ENCODE measurements around the gene PDIA6. TPM values are rescaled to one million over a fixed set of nuclear protein-coding genes. Genes with fewer than 3 reads are reported as not detected.

Gene PDIA6
- total and polyA plus RNA-seq, 10 of the 15 experiments (the other 5 are each of a cell fraction or from before 2014, with no cell fraction given) = 148 to 526 (median 209) TPM

DNA sequence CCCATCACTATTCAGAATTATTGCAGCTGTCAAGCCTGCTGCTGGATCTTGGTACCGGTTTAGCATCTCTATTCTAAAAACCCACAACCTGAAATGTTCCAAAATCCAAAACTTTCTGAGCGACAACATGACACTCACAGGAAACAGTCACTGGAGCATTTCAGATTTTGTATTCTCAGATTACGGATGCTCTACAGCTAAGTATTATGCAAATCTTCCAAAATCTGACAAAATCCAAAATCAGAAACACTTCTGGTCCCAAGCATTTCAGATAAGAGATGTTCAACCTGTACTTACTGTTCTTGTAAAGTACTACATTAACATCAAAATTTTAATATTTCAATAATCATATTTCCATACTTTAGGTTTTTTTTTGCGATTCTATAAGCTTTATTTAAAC lies 12.4 kb downstream of the PDIA6 start:
- BruUV-seq (replicated peaks) = no TSS peak
- in situ Hi-C loops (cut with MboI) (no loop called here), intact Hi-C loops (cut with micrococcal nuclease; ENCODE audit: unreplicated experiment) (no loop called here)
- Histone ChIP-seq H2AFZ (ENCODE audit: control insufficient read depth, low read depth, low read length) (no peak overlapping the region), H3K36me3 (ENCODE audit: control insufficient read depth in 2 of 2, insufficient read depth in 2 of 2, low read length in 1 of 2) (peaks cover 14 to 27% of the 10 kb centered on the region in 2 experiments), H3K9me3 (replicated peaks; ENCODE audit: control insufficient read depth, insufficient read depth, low read length) (no peaks in the 10 kb centered on the region), H3K4me1 (ENCODE audit: control insufficient read depth, insufficient read depth, low read length) (no peaks in the 10 kb centered on the region; the same call in 1 of the 2 replicates), H3K4me3 (no peak overlapping the region), H3K4me2 (ENCODE audit: control insufficient read depth, insufficient read depth) (no peak overlapping the region), H3K79me2 (ENCODE audit: control insufficient read depth, insufficient read depth, low read length) (peaks cover 39% of the 10 kb centered on the region), H4K20me1 (ENCODE audit: control insufficient read depth, insufficient read depth) (no peaks in the 10 kb centered on the region), H3K9ac (ENCODE audit: control insufficient read depth, insufficient read depth, low read length) (no peak overlapping the region), H3K27ac (ENCODE audit: control insufficient read depth, insufficient read depth) (no peak overlapping the region), H3K27me3 (replicated peaks in 1 of 2; ENCODE audit: control insufficient read depth in 2 of 2, insufficient read depth in 2 of 2, low read length in 1 of 2) (no peaks in the 10 kb centered on the region)
- CTCF ChIA-PET = interaction anchor here (1.2 to 2.1 kb wide), 5 partner anchors 9 to 48 kb away, joined by 3 to 7 read pairs (median 4); partner anchors contain the start of gene PDIA6
- DNase-seq (ENCODE audit: low read depth, low spot score) = no peak
- RAD21 ChIA-PET (ENCODE audit: unreplicated experiment) = no interaction called here
- FAIRE-seq = no peak
- ATAC-seq = no peak
- SMC1A ChIA-PET (ENCODE audit: uncharacterized antibody, unreplicated experiment) = interaction anchor here (1.2 kb wide), 1 partner anchor 11 kb away, joined by 4 read pairs; no protein-coding TSS in a partner anchor
- POLR2A ChIA-PET = interaction anchor here (0.6 kb wide), 1 partner anchor 243 kb away, joined by 3 read pairs; no protein-coding TSS in a partner anchor
- 99% methylated on average over 4 of the region's 4 CpGs for WGBS (ENCODE audit: insufficient coverage, insufficient replicate concordance, low lambda C conversion rate, missing lambda C conversion rate)
- TF ChIP-seq KDM1A (IDR thresholded peaks at IDR 0.05; ENCODE audit: borderline replicate concordance) (no peak), CBX3 (IDR thresholded peaks at IDR 0.05; ENCODE audit: borderline replicate concordance, low read depth) (no peak), NFIC (IDR thresholded peaks at IDR 0.05; ENCODE audit: low read depth, low read length) (no peak), TAF1 (IDR thresholded peaks at IDR 0.05; ENCODE audit: borderline replicate concordance, low read depth, low read length) (no peak), TCF3 (IDR thresholded peaks at IDR 0.05; ENCODE audit: borderline replicate concordance, insufficient read depth, low read depth, low read length) (no peak), TARDBP (IDR thresholded peaks at IDR 0.05; ENCODE audit: borderline replicate concordance) (no peak), TBL1XR1 (IDR thresholded peaks at IDR 0.05; ENCODE audit: low read depth, low read length) (no peak), YBX1 (IDR thresholded peaks at IDR 0.05) (no peak), MYB (IDR thresholded peaks at IDR 0.05; ENCODE audit: borderline replicate concordance, low read depth, low read length) (no peak), PAX8 (IDR thresholded peaks at IDR 0.05) (no peak)
- TF ChIP-seq, protein P1, sequence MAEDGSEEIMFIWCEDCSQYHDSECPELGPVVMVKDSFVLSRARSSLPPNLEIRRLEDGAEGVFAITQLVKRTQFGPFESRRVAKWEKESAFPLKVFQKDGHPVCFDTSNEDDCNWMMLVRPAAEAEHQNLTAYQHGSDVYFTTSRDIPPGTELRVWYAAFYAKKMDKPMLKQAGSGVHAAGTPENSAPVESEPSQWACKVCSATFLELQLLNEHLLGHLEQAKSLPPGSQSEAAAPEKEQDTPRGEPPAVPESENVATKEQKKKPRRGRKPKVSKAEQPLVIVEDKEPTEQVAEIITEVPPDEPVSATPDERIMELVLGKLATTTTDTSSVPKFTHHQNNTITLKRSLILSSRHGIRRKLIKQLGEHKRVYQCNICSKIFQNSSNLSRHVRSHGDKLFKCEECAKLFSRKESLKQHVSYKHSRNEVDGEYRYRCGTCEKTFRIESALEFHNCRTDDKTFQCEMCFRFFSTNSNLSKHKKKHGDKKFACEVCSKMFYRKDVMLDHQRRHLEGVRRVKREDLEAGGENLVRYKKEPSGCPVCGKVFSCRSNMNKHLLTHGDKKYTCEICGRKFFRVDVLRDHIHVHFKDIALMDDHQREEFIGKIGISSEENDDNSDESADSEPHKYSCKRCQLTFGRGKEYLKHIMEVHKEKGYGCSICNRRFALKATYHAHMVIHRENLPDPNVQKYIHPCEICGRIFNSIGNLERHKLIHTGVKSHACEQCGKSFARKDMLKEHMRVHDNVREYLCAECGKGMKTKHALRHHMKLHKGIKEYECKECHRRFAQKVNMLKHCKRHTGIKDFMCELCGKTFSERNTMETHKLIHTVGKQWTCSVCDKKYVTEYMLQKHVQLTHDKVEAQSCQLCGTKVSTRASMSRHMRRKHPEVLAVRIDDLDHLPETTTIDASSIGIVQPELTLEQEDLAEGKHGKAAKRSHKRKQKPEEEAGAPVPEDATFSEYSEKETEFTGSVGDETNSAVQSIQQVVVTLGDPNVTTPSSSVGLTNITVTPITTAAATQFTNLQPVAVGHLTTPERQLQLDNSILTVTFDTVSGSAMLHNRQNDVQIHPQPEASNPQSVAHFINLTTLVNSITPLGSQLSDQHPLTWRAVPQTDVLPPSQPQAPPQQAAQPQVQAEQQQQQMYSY (CRISPR knock-in tag; IDR thresholded peaks at IDR 0.05) = no peak
- TF ChIP-seq, protein P2, sequence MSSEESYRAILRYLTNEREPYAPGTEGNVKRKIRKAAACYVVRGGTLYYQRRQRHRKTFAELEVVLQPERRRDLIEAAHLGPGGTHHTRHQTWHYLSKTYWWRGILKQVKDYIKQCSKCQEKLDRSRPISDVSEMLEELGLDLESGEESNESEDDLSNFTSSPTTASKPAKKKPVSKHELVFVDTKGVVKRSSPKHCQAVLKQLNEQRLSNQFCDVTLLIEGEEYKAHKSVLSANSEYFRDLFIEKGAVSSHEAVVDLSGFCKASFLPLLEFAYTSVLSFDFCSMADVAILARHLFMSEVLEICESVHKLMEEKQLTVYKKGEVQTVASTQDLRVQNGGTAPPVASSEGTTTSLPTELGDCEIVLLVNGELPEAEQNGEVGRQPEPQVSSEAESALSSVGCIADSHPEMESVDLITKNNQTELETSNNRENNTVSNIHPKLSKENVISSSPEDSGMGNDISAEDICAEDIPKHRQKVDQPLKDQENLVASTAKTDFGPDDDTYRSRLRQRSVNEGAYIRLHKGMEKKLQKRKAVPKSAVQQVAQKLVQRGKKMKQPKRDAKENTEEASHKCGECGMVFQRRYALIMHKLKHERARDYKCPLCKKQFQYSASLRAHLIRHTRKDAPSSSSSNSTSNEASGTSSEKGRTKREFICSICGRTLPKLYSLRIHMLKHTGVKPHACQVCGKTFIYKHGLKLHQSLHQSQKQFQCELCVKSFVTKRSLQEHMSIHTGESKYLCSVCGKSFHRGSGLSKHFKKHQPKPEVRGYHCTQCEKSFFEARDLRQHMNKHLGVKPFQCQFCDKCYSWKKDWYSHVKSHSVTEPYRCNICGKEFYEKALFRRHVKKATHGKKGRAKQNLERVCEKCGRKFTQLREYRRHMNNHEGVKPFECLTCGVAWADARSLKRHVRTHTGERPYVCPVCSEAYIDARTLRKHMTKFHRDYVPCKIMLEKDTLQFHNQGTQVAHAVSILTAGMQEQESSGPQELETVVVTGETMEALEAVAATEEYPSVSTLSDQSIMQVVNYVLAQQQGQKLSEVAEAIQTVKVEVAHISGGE (CRISPR knock-in tag; IDR thresholded peaks at IDR 0.05) = no peak
- TF ChIP-seq, protein P3, sequence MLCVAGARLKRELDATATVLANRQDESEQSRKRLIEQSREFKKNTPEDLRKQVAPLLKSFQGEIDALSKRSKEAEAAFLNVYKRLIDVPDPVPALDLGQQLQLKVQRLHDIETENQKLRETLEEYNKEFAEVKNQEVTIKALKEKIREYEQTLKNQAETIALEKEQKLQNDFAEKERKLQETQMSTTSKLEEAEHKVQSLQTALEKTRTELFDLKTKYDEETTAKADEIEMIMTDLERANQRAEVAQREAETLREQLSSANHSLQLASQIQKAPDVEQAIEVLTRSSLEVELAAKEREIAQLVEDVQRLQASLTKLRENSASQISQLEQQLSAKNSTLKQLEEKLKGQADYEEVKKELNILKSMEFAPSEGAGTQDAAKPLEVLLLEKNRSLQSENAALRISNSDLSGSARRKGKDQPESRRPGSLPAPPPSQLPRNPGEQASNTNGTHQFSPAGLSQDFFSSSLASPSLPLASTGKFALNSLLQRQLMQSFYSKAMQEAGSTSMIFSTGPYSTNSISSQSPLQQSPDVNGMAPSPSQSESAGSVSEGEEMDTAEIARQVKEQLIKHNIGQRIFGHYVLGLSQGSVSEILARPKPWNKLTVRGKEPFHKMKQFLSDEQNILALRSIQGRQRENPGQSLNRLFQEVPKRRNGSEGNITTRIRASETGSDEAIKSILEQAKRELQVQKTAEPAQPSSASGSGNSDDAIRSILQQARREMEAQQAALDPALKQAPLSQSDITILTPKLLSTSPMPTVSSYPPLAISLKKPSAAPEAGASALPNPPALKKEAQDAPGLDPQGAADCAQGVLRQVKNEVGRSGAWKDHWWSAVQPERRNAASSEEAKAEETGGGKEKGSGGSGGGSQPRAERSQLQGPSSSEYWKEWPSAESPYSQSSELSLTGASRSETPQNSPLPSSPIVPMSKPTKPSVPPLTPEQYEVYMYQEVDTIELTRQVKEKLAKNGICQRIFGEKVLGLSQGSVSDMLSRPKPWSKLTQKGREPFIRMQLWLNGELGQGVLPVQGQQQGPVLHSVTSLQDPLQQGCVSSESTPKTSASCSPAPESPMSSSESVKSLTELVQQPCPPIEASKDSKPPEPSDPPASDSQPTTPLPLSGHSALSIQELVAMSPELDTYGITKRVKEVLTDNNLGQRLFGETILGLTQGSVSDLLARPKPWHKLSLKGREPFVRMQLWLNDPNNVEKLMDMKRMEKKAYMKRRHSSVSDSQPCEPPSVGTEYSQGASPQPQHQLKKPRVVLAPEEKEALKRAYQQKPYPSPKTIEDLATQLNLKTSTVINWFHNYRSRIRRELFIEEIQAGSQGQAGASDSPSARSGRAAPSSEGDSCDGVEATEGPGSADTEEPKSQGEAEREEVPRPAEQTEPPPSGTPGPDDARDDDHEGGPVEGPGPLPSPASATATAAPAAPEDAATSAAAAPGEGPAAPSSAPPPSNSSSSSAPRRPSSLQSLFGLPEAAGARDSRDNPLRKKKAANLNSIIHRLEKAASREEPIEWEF (IDR thresholded peaks at IDR 0.05; ENCODE audit: insufficient replicate concordance, low read depth, low read length) = no peak

Data from GM12878 (cell line).